Spleen (tissue), 11 donors: ENCODE measurements around the gene NEUROD1. TPM values are rescaled to one million over a fixed set of nuclear protein-coding genes. Genes with fewer than 3 reads are reported as not detected.
"Not testable (repeated sequence)": the region's sequence is repeated elsewhere in the genome, so short reads cannot be mapped to it uniquely, and the experiment has no call there.

Experiments used
- DNase-seq: peaks from one replicate; pipeline ENCODE4 v3.0.0-alpha.2; 2020
- H3K27ac ChIP-seq, 8 donors: fragments of 200-600 bp; sonication (generic) in 7 of 8; 1 replicate in 4 of 8; 2 replicates in 4 of 8; pipeline versions ENCODE4 v1.5.0 to v1.8.0; 2016 to 2021; ENCODE audit warnings: inconsistent platforms in 4 of 8, mild to moderate bottlenecking in 4 of 8, moderate library complexity in 1 of 8
- H3K27me3 ChIP-seq, 7 donors: fragments of 200-600 bp; sonication (generic) in 6 of 7; replicated peaks in 1 of 7; 1 replicate in 4 of 7; 2 replicates in 3 of 7; pipeline versions ENCODE4 v1.5.0 to v1.8.0; 2016 to 2021; ENCODE audit warnings: inconsistent platforms in 3 of 7, mild to moderate bottlenecking in 1 of 7
- H3K36me3 ChIP-seq, 6 donors: fragments of 200-600 bp; sonication (generic) in 5 of 6; 1 replicate in 4 of 6; 2 replicates in 2 of 6; pipeline versions ENCODE4 v1.5.0 to v1.8.0; 2016 to 2021; ENCODE audit warnings: inconsistent platforms in 2 of 6
- H3K4me1 ChIP-seq, 6 donors: fragments of 200-600 bp; sonication (generic) in 5 of 6; 1 replicate in 3 of 6; 2 replicates in 3 of 6; pipeline versions ENCODE4 v1.5.0 to v1.8.0; 2016 to 2021; ENCODE audit warnings: inconsistent platforms in 3 of 6
- H3K4me3 ChIP-seq, 8 donors: fragments of 200-600 bp; sonication (generic) in 7 of 8; 1 replicate in 4 of 8; 2 replicates in 4 of 8; pipeline versions ENCODE4 v1.5.0 to v1.8.0; 2016 to 2021; ENCODE audit warnings: inconsistent platforms in 4 of 8, mild to moderate bottlenecking in 4 of 8, moderate library complexity in 2 of 8
- H3K9me3 ChIP-seq, 8 donors: fragments of 200-600 bp; sonication (generic) in 7 of 8; 1 replicate in 4 of 8; 2 replicates in 4 of 8; pipeline versions ENCODE4 v1.5.0 to v1.8.0; 2016 to 2021; ENCODE audit warnings: inconsistent platforms in 4 of 8
- CTCF ChIP-seq, 11 experiments: fragments of 200-600 bp in 7 of 11; fragments of 450-650 bp in 4 of 11; sonication (generic) in 4 of 11; IDR thresholded peaks in 8 of 11; conservative IDR thresholded peaks in 3 of 11; 1 replicate in 7 of 11; 2 replicates in 4 of 11; pipeline versions ENCODE4 v1.4.0 to v1.8.0; 2016 to 2021; ENCODE audit warnings: antibody characterized with exemption in 11 of 11, inconsistent platforms in 4 of 11, mild to moderate bottlenecking in 1 of 11
- POLR2A ChIP-seq, 3 donors: fragments of 450-650 bp; IDR thresholded peaks; one replicate each; pipeline ENCODE4 v1.5.1; 2017; ENCODE audit warnings: antibody characterized with exemption in 3 of 3, mild to moderate bottlenecking in 1 of 3
- POLR2AphosphoS5 ChIP-seq, 3 donors: sonication (generic); formaldehyde crosslinking; IDR thresholded peaks; one replicate each; pipeline ENCODE4 v1.5.1; 2017; ENCODE audit warnings: antibody characterized with exemption in 3 of 3
- WGBS, 5 donors: extraction: QIAGEN DNeasy Blood & Tissue Kit in 3 of 5; methylation state at CpG; one replicate each; pipeline versions ENCODE4 v1.1.5 to v1.1.7; 2013 to 2018; 5-methylcytosine and 5-hydroxymethylcytosine counted together
- intact Hi-C: fragments of 100-400 bp; cut with DNase I; formaldehyde crosslinking; loops from one replicate; pipeline ENCODE4 v1.15.0; 2023; ENCODE audit warnings: low total_unique reads
- polyA plus RNA-seq, 3 donors: library from polyadenylated mRNA; stranded (reverse); fragments of 200-250 nt; gene quantifications; one replicate each; pipeline ENCODE4 v1.2.1, GENCODE V29; 2013
- total RNA-seq, 7 donors: library from RNA; depleted of rRNA in 3 of 7; stranded (reverse); fragments of >200 nt in 3 of 7; fragmentation: NEBNext Ultra II Directional in 4 of 7; extraction: Animal tissue kit (Norgen Biotek cat#: 25700) in 4 of 7; gene quantifications; one replicate each; pipeline versions ENCODE4 v1.1.0 to v1.2.1, GENCODE V29; 2016 to 2021
- donor health status: healthy with polysubstance abuse.
- donor health status: DM: no; HTN: no; CAD: no; lungs with moderate emphysema.
- donor health status: DM: no; HTN: no; CAD: no.
- donor health status: Bipolar disorder and iron deficiency.
- donor health status: healthy.
- donor health status: DM: no; HTN: no; CAD: no.
- donor health status: DM: yes; HTN: yes; CAD: no.

Gene NEUROD1
- total and polyA plus RNA-seq, 10 donors, result 0.10 TPM; not detected in 9

- Histone ChIP-seq H3K27ac (no peak overlapping the region), H3K4me1 (no peaks in the 10 kb centered on the region), H3K4me3 (no peak overlapping the region), H3K27me3 (no peaks in the 10 kb centered on the region), H3K36me3 (no peaks in the 10 kb centered on the region), H3K9me3 (no peaks in the 10 kb centered on the region)
- no peak for DNase-seq
- WGBS, 5 donors, result 0 to 2% (median 1%) methylated on average over 2 of the region's 2 CpGs
- TF ChIP-seq POLR2AphosphoS5 (IDR thresholded peaks at IDR 0.05) (no peak), CTCF (IDR thresholded peaks at IDR 0.05 in 8 of 11, conservative IDR thresholded peaks at IDR 0.05 in 3 of 11) (peak; percentile 44 to 78 (median 66))
- intact Hi-C loops, result loop anchor here (10.0 kb wide), 3 partner anchors 610 to 1590 kb away; no protein-coding TSS in a partner anchor
These were observed 34.8 kb upstream of the NEUROD1 start for GRCh38 chr2:181715033-181715630.

- DNase-seq, H3K4me1 ChIP-seq, H3K36me3 ChIP-seq, H3K27ac ChIP-seq, H3K4me3 ChIP-seq, H3K9me3 ChIP-seq, H3K27me3 ChIP-seq: not testable (repeated sequence)
- intact Hi-C loops, result loop anchor here (10.0 kb wide), 3 partner anchors 606 to 1586 kb away; no protein-coding TSS in a partner anchor
These were observed 30.7 kb upstream of the NEUROD1 start for GRCh38 chr2:181711051-181711450.

DNA sequence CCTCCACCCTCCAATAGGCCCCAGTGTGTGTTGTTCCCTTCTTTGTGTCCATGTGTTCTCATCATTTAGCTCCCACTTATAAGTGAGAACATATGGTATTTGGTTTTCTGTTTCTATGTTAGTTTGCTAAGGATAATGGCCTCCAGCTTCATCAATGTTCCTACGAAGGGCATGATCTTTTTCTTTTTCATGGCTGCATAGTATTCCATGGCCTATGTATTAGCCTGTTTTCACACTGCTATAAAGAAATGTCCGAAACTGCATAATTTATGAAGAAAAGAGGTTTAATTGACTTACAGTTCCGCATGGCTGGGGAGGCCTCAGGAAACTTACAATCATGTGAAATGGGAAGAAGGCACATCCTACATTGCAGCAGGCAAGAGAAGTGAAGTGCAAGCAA is 22.2 kb upstream of the NEUROD1 start:
- H3K27ac ChIP-seq, result not testable (repeated sequence)
- WGBS, 5 donors, result 89 to 97% (median 95%) methylated on average over 3 of the region's 3 CpGs

DNA sequence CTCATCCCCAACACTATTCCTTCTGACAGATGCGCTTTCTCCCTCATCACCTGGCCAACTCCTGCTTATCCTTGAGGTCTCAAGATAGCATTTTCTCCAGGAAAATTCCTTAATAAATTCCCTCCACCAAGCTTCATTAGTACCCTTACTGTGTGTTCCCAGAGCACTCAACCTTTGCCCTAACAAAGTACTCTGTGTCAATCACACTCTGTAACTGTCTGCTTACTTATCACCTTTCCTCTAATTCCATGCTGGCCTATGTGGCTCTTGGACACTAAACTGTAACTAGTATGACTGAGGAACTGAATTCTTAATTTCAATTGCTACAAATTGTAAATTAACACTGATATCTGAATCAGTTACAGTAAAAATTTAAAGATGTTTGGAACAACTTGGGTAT is 17.9 kb upstream of the NEUROD1 start:
- intact Hi-C loops, result no loop called here
- 92 to 100% (median 94%) methylated on average over 1 of the region's 1 CpG for WGBS, 5 donors
- H3K36me3 ChIP-seq, result no peaks in the 10 kb centered on the region
- no peak for TF ChIP-seq POLR2AphosphoS5 (IDR thresholded peaks at IDR 0.05)
- no peak for TF ChIP-seq CTCF (IDR thresholded peaks at IDR 0.05 in 8 of 11, conservative IDR thresholded peaks at IDR 0.05 in 3 of 11)
- no peak for TF ChIP-seq POLR2A (IDR thresholded peaks at IDR 0.05)
- H3K4me1 ChIP-seq, result peaks cover 0 to 11% (median 0%) of the 10 kb centered on the region in 6 donors
- H3K9me3 ChIP-seq, result peaks cover 0 to 11% (median 6%) of the 10 kb centered on the region in 8 donors
- no peak overlapping the region for H3K27ac ChIP-seq
- no peak for DNase-seq
- peaks cover 0 to 12% (median 0%) of the 10 kb centered on the region in 7 donors for H3K27me3 ChIP-seq
- no peak overlapping the region for H3K4me3 ChIP-seq

More for the DNA sequence above, 22.2 kb upstream of the NEUROD1 start:
- H3K4me1 ChIP-seq, H3K27me3 ChIP-seq, H3K4me3 ChIP-seq, intact Hi-C loops, DNase-seq, H3K36me3 ChIP-seq: not testable (repeated sequence)
- H3K9me3 ChIP-seq, result peaks cover 0 to 16% (median 6%) of the 10 kb centered on the region in 8 donors

DNA sequence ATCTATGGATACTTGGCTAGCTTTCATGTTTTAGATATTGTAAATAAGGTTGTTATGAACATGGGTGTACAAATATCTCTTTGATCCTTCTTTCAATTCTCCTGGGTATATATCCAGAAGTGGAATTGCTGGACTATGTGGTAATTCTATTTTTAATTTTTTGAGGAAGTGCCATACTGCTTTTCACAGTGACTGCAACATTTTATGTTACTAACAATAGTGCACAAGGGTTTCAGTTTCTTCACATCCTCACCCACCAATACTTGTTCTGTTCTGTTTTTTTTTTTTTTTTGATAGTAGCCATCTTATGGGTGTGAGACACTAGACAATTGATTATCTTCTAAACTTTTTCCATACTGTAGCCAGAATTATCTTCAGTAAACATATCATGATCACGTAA is 17.3 kb upstream of the NEUROD1 start:
- WGBS, 5 donors, result 75 to 93% (median 84%) methylated on average over 1 of the region's 1 CpG
- Histone ChIP-seq H3K4me1 (peaks cover 0 to 11% (median 0%) of the 10 kb centered on the region in 6 donors), H3K36me3 (no peaks in the 10 kb centered on the region), H3K9me3 (peaks cover 0 to 4% (median 3%) of the 10 kb centered on the region in 8 donors), H3K27me3 (peaks cover 0 to 12% (median 0%) of the 10 kb centered on the region in 7 donors), H3K27ac (no peak overlapping the region), H3K4me3 (no peak overlapping the region)
- intact Hi-C loops, result no loop called here
- DNase-seq, result no peak
- TF ChIP-seq CTCF (IDR thresholded peaks at IDR 0.05 in 8 of 11, conservative IDR thresholded peaks at IDR 0.05 in 3 of 11), result no peak
- no peak for TF ChIP-seq POLR2A (IDR thresholded peaks at IDR 0.05)
- TF ChIP-seq POLR2AphosphoS5 (IDR thresholded peaks at IDR 0.05), result no peak
